ENCODE measurements around the gene PRSS12.

DNA sequence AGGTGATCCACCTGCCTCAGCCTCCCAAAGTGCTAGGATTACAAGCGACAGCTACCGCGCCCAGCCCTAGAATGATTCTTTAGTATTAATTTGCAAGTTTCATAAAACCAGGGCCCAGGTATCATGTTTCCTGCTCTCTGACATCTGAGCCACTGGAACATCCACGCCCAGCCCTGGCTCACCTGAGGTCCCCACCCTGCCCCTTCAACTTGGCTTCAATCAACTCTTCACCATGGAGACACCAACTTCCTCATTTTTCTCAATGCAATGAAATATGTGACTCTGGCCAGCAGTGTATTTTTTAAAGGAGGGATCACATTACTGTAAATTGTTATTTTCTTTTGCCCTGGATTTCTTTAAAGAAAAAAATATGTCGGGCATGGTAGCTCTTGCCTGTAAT lies 3.9 kb downstream of the PRSS12 start:
- no peak for TF ChIP-seq POLR2AphosphoS5 (IDR thresholded peaks at IDR 0.05)
- TF ChIP-seq, protein P1, sequence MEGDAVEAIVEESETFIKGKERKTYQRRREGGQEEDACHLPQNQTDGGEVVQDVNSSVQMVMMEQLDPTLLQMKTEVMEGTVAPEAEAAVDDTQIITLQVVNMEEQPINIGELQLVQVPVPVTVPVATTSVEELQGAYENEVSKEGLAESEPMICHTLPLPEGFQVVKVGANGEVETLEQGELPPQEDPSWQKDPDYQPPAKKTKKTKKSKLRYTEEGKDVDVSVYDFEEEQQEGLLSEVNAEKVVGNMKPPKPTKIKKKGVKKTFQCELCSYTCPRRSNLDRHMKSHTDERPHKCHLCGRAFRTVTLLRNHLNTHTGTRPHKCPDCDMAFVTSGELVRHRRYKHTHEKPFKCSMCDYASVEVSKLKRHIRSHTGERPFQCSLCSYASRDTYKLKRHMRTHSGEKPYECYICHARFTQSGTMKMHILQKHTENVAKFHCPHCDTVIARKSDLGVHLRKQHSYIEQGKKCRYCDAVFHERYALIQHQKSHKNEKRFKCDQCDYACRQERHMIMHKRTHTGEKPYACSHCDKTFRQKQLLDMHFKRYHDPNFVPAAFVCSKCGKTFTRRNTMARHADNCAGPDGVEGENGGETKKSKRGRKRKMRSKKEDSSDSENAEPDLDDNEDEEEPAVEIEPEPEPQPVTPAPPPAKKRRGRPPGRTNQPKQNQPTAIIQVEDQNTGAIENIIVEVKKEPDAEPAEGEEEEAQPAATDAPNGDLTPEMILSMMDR (IDR thresholded peaks at IDR 0.05; ENCODE audit: poor library complexity, severe bottlenecking), result no peak
- no peak for TF ChIP-seq EZH2 (IDR thresholded peaks at IDR 0.05; ENCODE audit: borderline replicate concordance, insufficient read depth, low read length, poor library complexity, severe bottlenecking)
- TF ChIP-seq, protein P2, sequence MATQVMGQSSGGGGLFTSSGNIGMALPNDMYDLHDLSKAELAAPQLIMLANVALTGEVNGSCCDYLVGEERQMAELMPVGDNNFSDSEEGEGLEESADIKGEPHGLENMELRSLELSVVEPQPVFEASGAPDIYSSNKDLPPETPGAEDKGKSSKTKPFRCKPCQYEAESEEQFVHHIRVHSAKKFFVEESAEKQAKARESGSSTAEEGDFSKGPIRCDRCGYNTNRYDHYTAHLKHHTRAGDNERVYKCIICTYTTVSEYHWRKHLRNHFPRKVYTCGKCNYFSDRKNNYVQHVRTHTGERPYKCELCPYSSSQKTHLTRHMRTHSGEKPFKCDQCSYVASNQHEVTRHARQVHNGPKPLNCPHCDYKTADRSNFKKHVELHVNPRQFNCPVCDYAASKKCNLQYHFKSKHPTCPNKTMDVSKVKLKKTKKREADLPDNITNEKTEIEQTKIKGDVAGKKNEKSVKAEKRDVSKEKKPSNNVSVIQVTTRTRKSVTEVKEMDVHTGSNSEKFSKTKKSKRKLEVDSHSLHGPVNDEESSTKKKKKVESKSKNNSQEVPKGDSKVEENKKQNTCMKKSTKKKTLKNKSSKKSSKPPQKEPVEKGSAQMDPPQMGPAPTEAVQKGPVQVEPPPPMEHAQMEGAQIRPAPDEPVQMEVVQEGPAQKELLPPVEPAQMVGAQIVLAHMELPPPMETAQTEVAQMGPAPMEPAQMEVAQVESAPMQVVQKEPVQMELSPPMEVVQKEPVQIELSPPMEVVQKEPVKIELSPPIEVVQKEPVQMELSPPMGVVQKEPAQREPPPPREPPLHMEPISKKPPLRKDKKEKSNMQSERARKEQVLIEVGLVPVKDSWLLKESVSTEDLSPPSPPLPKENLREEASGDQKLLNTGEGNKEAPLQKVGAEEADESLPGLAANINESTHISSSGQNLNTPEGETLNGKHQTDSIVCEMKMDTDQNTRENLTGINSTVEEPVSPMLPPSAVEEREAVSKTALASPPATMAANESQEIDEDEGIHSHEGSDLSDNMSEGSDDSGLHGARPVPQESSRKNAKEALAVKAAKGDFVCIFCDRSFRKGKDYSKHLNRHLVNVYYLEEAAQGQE (IDR thresholded peaks at IDR 0.05; ENCODE audit: borderline replicate concordance), result no peak
- TF ChIP-seq RAD21 (conservative IDR thresholded peaks at IDR 0.05), result no peak
- TF ChIP-seq EP300 (conservative IDR thresholded peaks at IDR 0.05; ENCODE audit: poor library complexity, severe bottlenecking), result no peak

All from neural cell (in vitro differentiated cells).